NB4 (cell line): ENCODE measurements around the gene GSTP1.

Experiments
- POLR2A ChIP-seq: IDR thresholded peaks from 2 replicates; pipeline ENCODE4 v1.6.1; 2011; ENCODE audit warnings: mild to moderate bottlenecking; ENCODE audit not compliant: insufficient read length; ENCODE audit errors: extremely low read depth
- TF ChIP-seq, protein P1 (sequence below): IDR thresholded peaks from 2 replicates; pipeline ENCODE4 v1.6.1; 2011; ENCODE audit warnings: low read depth, low read length

DNA sequence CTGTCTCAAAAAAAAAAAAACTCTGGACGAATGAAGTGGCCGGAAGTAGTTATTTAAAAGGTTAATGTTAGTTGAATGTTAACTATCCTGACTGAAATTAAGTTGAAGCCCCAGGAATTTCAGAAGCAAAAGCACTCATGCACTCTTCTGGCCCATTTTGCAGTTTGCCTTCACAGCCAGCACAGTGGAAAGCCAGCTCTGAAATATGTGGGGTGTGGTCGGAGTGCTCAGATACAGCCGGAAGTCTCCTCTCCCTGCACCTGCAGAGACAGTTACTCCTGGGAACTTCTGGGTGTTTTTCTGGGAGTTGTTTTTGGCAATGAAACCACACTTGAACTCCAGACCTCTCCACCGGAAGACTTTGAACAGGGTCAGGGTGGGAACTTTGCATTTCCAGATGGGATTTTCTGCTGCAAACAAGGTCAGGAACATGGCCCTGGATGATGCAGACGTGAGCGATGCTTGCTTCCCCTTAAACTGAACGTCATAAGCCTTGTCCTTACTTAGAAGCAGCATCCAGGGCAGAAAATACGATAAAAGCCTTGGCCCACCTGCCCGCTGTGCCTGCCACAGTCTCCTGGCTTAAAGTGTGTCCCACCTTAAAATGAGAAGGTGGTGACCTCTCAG lies 38.9 kb upstream of the GSTP1 start:
- TF ChIP-seq, protein P1, sequence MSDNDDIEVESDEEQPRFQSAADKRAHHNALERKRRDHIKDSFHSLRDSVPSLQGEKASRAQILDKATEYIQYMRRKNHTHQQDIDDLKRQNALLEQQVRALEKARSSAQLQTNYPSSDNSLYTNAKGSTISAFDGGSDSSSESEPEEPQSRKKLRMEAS: no peak
- no peak for TF ChIP-seq POLR2A
